Heart left ventricle (tissue), 16 donors: ENCODE data around the gene PTGES3L. TPM values are rescaled to one million over a fixed set of nuclear protein-coding genes. Genes with fewer than 3 reads are reported as not detected.
A peak's percentile ranks its signal among the peaks of the same experiment; 100 is the strongest.

Experiments used
- ATAC-seq, 4 donors: fragments of 200-7000 bp; cut with Tn5 transposase; one replicate each; pipeline ENCODE4 v1.9.1; 2020 to 2022; ENCODE audit warnings: moderate library complexity in 4 of 4, mild to moderate bottlenecking in 3 of 4, moderate number of reproducible peaks in 1 of 4
- DNase-seq, 5 donors: peaks; one replicate each; pipeline ENCODE4 v3.0.0-alpha.2; 2020
- H3K27ac ChIP-seq, 12 donors: fragments of 200-600 bp; sonication (generic) in 4 of 12; one replicate each; pipeline versions ENCODE4 v1.5.0 to v1.8.0; 2016 to 2022; ENCODE audit warnings: mild to moderate bottlenecking in 2 of 12
- H3K27me3 ChIP-seq, 9 donors: fragments of 200-600 bp; sonication (generic) in 2 of 9; one replicate each; pipeline versions ENCODE4 v1.5.1 to v1.8.0; 2016 to 2022; ENCODE audit warnings: mild to moderate bottlenecking in 3 of 9
- H3K36me3 ChIP-seq, 9 donors: fragments of 200-600 bp; sonication (generic) in 2 of 9; one replicate each; pipeline versions ENCODE4 v1.5.0 to v1.8.0; 2018 to 2022; ENCODE audit warnings: mild to moderate bottlenecking in 2 of 9
- H3K4me1 ChIP-seq, 12 donors: fragments of 200-600 bp; sonication (generic) in 4 of 12; one replicate each; pipeline versions ENCODE4 v1.5.0 to v1.8.0; 2016 to 2022; ENCODE audit warnings: mild to moderate bottlenecking in 3 of 12
- H3K4me3 ChIP-seq, 12 donors: fragments of 200-600 bp; sonication (generic) in 4 of 12; one replicate each; pipeline versions ENCODE4 v1.5.0 to v1.8.0; 2017 to 2022; ENCODE audit warnings: mild to moderate bottlenecking in 9 of 12, moderate library complexity in 4 of 12
- H3K9me3 ChIP-seq, 12 donors: fragments of 200-600 bp; sonication (generic) in 4 of 12; one replicate each; pipeline versions ENCODE4 v1.5.0 to v1.8.0; 2016 to 2022; ENCODE audit warnings: mild to moderate bottlenecking in 1 of 12
- CTCF ChIP-seq, 12 donors: fragments of 200-600 bp; sonication (generic) in 4 of 12; IDR thresholded peaks; one replicate each; pipeline versions ENCODE4 v1.5.0 to v1.8.0; 2018 to 2022; ENCODE audit warnings: antibody characterized with exemption in 12 of 12, mild to moderate bottlenecking in 5 of 12
- POLR2A ChIP-seq, 2 donors: fragments of 450-650 bp; IDR thresholded peaks; one replicate each; pipeline ENCODE4 v1.6.1; 2017; ENCODE audit warnings: antibody characterized with exemption in 2 of 2, mild to moderate bottlenecking in 2 of 2, moderate library complexity in 2 of 2
- WGBS, 4 donors: extraction: QIAGEN DNeasy Blood & Tissue Kit in 2 of 4; methylation state at CpG; one replicate each; pipeline versions ENCODE4 v1.1.5 to v1.1.7; 2013 to 2018; 5-methylcytosine and 5-hydroxymethylcytosine counted together
- intact Hi-C, 10 donors: fragments of 100-400 bp; cut with DNase I; formaldehyde crosslinking; loops; one replicate each; pipeline versions ENCODE4 v1.11.1 to v1.14.2; 2022
- polyA plus RNA-seq, 2 donors: library from polyadenylated mRNA; stranded (reverse); fragments of 200-250 nt; gene quantifications; one replicate each; pipeline ENCODE4 v1.2.3, GENCODE V29; 2013
- total RNA-seq, 9 donors: library from RNA; depleted of rRNA in 2 of 9; stranded (reverse); fragments of >200 nt in 2 of 9; fragmentation: NEBNext Ultra II Directional in 3 of 9; extraction: Animal tissue kit (Norgen Biotek cat#: 25700) in 3 of 9; gene quantifications; one replicate each; pipeline versions ENCODE4 v1.1.0 to v1.2.4, GENCODE V29; 2016 to 2023
- donor health status: ischemic (EF 13 %, LVEDD 7.1; RV severe dilation, severe dysfunction).
- donor health status: healthy with polysubstance abuse.
- donor health status: DM: no; HTN: yes; CAD: no.
- donor health status: DM: no; HTN: no; CAD: no.
- donor health status: ischemic (EF 25% LVEDD 6.9; RV normal size, moderate dysfunction).
- donor health status: ischemic (EF 25% LVEDD 5.7; RV mildly dilated, moderate dysfunction).
- donor health status: healthy.
- donor health status: DM: yes; HTN: yes; CAD: no.
- donor health status: ischemic (EF 35%, LVEDD 5.7; RV mildly dilated, moderate dysfunction).
- donor health status: nonischemic (EF 11% LVEDD 7.7; RV severe dilation, severe dysfunction).
- donor health status: DM: yes; HTN: yes; CAD: no.
- donor health status: PGD.
- donor health status: ischemic (EF 29% LVEDD 5.4; RV normal size, mild dysfunction).
- donor health status: nonischemic (EF 23%, LVEDD 6.1; RV moderate dilation, normal function).

The PTGES3L gene
- total and polyA plus RNA-seq, 11 donors: 24.6 to 58.0 (median 41.5) TPM

GRCh38 chr17:43013296-43013695 is 33.4 kb upstream of the PTGES3L start:
- ATAC-seq (no peak), DNase-seq (no peak)
- H3K27ac ChIP-seq: peak overlapping the region in 6 of 12 donors; percentile 21 to 82 (median 52)
- H3K27me3 ChIP-seq: no peaks in the 10 kb centered on the region
- no peak overlapping the region for H3K4me3 ChIP-seq
- H3K4me1 ChIP-seq: peaks cover 8 to 81% (median 72%) of the 10 kb centered on the region in 12 donors
- peaks cover 0 to 70% (median 43%) of the 10 kb centered on the region in 9 donors for H3K36me3 ChIP-seq
- intact Hi-C loops: loop anchor here in 1 of 10 donors (10.0 kb wide), 1 partner anchor 142 kb away; no protein-coding TSS in a partner anchor
- WGBS, 4 donors: 75 to 83% (median 79%) methylated on average over 8 of the region's 8 CpGs
- TF ChIP-seq POLR2A (IDR thresholded peaks at IDR 0.05): no peak
- TF ChIP-seq CTCF (IDR thresholded peaks at IDR 0.05): no peak
- H3K9me3 ChIP-seq: no peaks in the 10 kb centered on the region

- no peak for TF ChIP-seq POLR2A (IDR thresholded peaks at IDR 0.05)
- TF ChIP-seq CTCF (IDR thresholded peaks at IDR 0.05): no peak
- no peaks in the 10 kb centered on the region for H3K27me3 ChIP-seq
- peaks cover 8 to 89% (median 72%) of the 10 kb centered on the region in 12 donors for H3K4me1 ChIP-seq
- DNase-seq: no peak
- peaks cover 0 to 61% (median 32%) of the 10 kb centered on the region in 9 donors for H3K36me3 ChIP-seq
- H3K27ac ChIP-seq: peak overlapping the region in 9 of 12 donors; percentile 1 to 82 (median 36)
- H3K4me3 ChIP-seq: no peak overlapping the region
- intact Hi-C loops: loop anchor here in 1 of 10 donors (10.0 kb wide), 1 partner anchor 143 kb away; no protein-coding TSS in a partner anchor
- ATAC-seq: peak in 2 of 4 donors; percentile 10 to 46
- no peaks in the 10 kb centered on the region for H3K9me3 ChIP-seq
- 67 to 73% (median 70%) methylated on average over 11 to 15 of the region's 15 CpGs for WGBS, 4 donors
Measured at GRCh38 chr17:43011728-43012472, 32.0 kb upstream of the PTGES3L start.

GRCh38 chr17:43010667-43011308 is 30.9 kb upstream of the PTGES3L start:
- DNase-seq: no peak
- WGBS, 4 donors: 84 to 92% (median 87%) methylated on average over 5 of the region's 5 CpGs
- peak in 2 of 4 donors; percentile 3 to 10 for ATAC-seq
- peaks cover 0 to 52% (median 22%) of the 10 kb centered on the region in 9 donors for H3K36me3 ChIP-seq
- H3K4me1 ChIP-seq: peaks cover 8 to 84% (median 64%) of the 10 kb centered on the region in 12 donors
- TF ChIP-seq CTCF (IDR thresholded peaks at IDR 0.05) (no peak), POLR2A (IDR thresholded peaks at IDR 0.05) (peak in 1 of 2 donors; percentile 19)
- H3K27ac ChIP-seq: peak overlapping the region in 8 of 12 donors; percentile 7 to 74 (median 16)
- H3K27me3 ChIP-seq: no peaks in the 10 kb centered on the region
- H3K4me3 ChIP-seq: no peak overlapping the region
- H3K9me3 ChIP-seq: no peaks in the 10 kb centered on the region
- intact Hi-C loops: loop anchor here in 1 of 10 donors (10.0 kb wide), 1 partner anchor 144 kb away; no protein-coding TSS in a partner anchor
